Suprapubic skin (tissue), 4 donors: ENCODE measurements around the gene NEK6. TPM values are rescaled to one million over a fixed set of nuclear protein-coding genes. Genes with fewer than 3 reads are reported as not detected.

ENCODE experiments used
- DNase-seq, 2 donors: peaks; one replicate each; pipeline ENCODE4 v3.0.0-alpha.2; 2019; ENCODE audit warnings: low spot score in 2 of 2
- H3K27ac ChIP-seq: fragments of 200-600 bp; sonication (generic); one replicate; pipeline ENCODE4 v1.5.1; 2019
- H3K27me3 ChIP-seq: fragments of 200-600 bp; sonication (generic); one replicate; pipeline ENCODE4 v1.5.1; 2019
- H3K36me3 ChIP-seq: fragments of 200-600 bp; sonication (generic); one replicate; pipeline ENCODE4 v1.5.1; 2019
- H3K4me1 ChIP-seq: fragments of 200-600 bp; sonication (generic); one replicate; pipeline ENCODE4 v1.5.1; 2019
- H3K4me3 ChIP-seq: fragments of 200-600 bp; sonication (generic); one replicate; pipeline ENCODE4 v1.5.1; 2019; ENCODE audit warnings: mild to moderate bottlenecking
- H3K9me3 ChIP-seq: fragments of 200-600 bp; sonication (generic); one replicate; pipeline ENCODE4 v1.5.1; 2019
- EP300 ChIP-seq: sonication (generic); formaldehyde crosslinking; IDR thresholded peaks from one replicate; pipeline ENCODE4 v1.6.1; 2017; ENCODE audit warnings: antibody characterized with exemption
- POLR2A ChIP-seq, 2 donors: fragments of 450-650 bp; IDR thresholded peaks; one replicate each; pipeline ENCODE4 v1.6.1; 2017; ENCODE audit warnings: antibody characterized with exemption in 2 of 2, mild to moderate bottlenecking in 2 of 2, moderate library complexity in 2 of 2
- POLR2AphosphoS5 ChIP-seq, 3 donors: sonication (generic); formaldehyde crosslinking; IDR thresholded peaks; one replicate each; pipeline ENCODE4 v1.6.1; 2017; ENCODE audit warnings: antibody characterized with exemption in 3 of 3
- WGBS: methylation state at CpG from one replicate; pipeline ENCODE4 v1.1.5; 2018; 5-methylcytosine and 5-hydroxymethylcytosine counted together
- total RNA-seq, 4 donors: library from RNA; depleted of rRNA; stranded (reverse); fragments of >200 nt; gene quantifications; one replicate each; pipeline ENCODE4 v1.1.0, GENCODE V29; 2016
- TF ChIP-seq, protein P1 (sequence below), 2 donors: fragments of 200-600 bp in 1 of 2; fragments of 450-650 bp in 1 of 2; sonication (generic) in 1 of 2; IDR thresholded peaks; one replicate each; pipeline ENCODE4 v1.5.1; 2016 to 2019; ENCODE audit warnings: antibody characterized with exemption in 2 of 2, mild to moderate bottlenecking in 1 of 2, moderate library complexity in 1 of 2

Gene NEK6
- total RNA-seq, 4 donors from 2014 or later, result 5.4 to 17.5 (median 10.6) TPM

DNA sequence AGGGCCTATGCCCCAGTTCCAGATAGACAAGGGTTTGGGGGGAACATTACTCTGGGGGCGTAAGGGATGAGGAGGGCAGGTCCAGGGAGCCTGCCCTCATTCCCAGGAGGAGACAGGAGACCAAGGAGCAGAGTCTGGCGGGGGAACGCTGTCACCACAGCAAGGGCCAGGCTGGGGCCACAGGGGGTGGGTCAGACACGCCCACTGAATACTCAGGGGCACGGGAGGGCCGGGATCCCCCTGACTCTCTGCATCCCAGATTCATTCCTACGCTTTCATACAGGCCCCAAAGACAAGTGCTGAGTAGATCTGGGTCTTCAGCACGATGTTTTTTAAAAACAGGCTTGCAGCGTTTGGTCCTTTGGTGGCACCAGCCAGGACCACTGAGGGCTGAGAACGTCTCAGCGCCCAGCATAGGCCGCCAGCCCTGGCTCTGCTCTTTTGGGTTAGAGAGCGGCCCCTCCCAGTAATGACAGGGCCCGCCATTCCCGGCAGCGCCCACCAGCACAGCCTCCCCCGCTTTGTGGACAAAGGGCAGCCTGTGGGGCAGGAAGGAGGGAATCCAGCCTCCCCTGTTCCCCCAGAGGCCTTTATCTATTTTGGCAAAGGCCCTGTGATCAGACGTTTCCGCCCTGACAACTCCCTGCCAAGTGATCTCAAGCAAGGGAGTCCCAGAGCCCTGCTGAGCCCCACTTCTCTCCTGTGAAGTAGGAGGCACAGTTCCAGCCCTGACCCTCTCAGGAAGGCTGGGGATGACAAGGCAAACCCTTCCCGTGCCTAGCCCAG lies 24.9 kb downstream of the NEK6 start:
- TF ChIP-seq POLR2A (IDR thresholded peaks at IDR 0.05) (no peak), POLR2AphosphoS5 (IDR thresholded peaks at IDR 0.05) (peak in 1 of 3 donors; percentile 59), EP300 (no peak)
- H3K27me3 ChIP-seq, result no peaks in the 10 kb centered on the region
- peak overlapping the region; percentile 75 for H3K27ac ChIP-seq
- peak in 1 of 2 donors; percentile 77 for DNase-seq
- no peak overlapping the region for H3K4me3 ChIP-seq
- H3K9me3 ChIP-seq, result no peaks in the 10 kb centered on the region
- peaks cover 79% of the 10 kb centered on the region for H3K4me1 ChIP-seq
- H3K36me3 ChIP-seq, result peaks cover 4% of the 10 kb centered on the region
- WGBS, result 26% methylated on average over 20 of the region's 20 CpGs

DNA sequence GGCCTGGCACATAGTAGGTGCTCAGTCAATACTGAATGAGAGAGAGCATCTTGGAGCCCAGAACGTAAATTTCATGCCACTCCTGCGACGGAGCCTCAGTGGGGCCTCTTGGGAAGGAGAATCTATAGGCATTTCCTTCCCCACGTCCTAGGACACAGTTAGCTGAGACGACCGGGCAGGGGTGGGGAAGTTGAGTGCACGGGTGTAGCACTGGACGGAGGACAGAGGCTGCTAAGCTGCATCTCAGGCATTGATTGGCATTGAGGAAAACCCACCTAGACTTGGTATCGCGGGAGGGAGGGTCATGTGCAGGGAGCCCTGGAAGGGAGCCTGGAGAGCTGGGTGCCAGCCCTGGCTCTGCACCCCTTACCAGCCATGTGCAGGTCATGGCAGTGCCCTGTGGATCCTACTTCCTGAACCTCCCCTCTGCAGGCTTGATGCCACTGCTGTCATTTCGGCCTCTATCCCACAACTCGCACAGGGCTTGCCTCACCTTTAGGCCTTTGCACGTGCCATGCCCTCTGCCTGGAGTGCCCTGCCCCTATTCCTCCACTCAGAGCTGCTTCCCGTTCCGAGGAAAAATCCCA lies 25.6 kb downstream of the NEK6 start:
- Histone ChIP-seq H3K4me3 (no peak overlapping the region), H3K4me1 (peaks cover 79% of the 10 kb centered on the region), H3K9me3 (no peaks in the 10 kb centered on the region), H3K36me3 (peaks cover 4% of the 10 kb centered on the region), H3K27me3 (no peaks in the 10 kb centered on the region), H3K27ac (peak overlapping the region; percentile 75)
- no peak for DNase-seq
- WGBS, result 79% methylated on average over 13 of the region's 15 CpGs
- TF ChIP-seq EP300, result no peak
- no peak for TF ChIP-seq POLR2A (IDR thresholded peaks at IDR 0.05)
- TF ChIP-seq, protein P1, sequence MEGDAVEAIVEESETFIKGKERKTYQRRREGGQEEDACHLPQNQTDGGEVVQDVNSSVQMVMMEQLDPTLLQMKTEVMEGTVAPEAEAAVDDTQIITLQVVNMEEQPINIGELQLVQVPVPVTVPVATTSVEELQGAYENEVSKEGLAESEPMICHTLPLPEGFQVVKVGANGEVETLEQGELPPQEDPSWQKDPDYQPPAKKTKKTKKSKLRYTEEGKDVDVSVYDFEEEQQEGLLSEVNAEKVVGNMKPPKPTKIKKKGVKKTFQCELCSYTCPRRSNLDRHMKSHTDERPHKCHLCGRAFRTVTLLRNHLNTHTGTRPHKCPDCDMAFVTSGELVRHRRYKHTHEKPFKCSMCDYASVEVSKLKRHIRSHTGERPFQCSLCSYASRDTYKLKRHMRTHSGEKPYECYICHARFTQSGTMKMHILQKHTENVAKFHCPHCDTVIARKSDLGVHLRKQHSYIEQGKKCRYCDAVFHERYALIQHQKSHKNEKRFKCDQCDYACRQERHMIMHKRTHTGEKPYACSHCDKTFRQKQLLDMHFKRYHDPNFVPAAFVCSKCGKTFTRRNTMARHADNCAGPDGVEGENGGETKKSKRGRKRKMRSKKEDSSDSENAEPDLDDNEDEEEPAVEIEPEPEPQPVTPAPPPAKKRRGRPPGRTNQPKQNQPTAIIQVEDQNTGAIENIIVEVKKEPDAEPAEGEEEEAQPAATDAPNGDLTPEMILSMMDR (IDR thresholded peaks at IDR 0.05), result no peak
- TF ChIP-seq POLR2AphosphoS5 (IDR thresholded peaks at IDR 0.05), result no peak

GRCh38 chr9:124284237-124284831 lies 26.6 kb downstream of the NEK6 start:
- no peaks in the 10 kb centered on the region for H3K9me3 ChIP-seq
- H3K4me1 ChIP-seq, result peaks cover 69% of the 10 kb centered on the region
- TF ChIP-seq, protein P1 (IDR thresholded peaks at IDR 0.05), result no peak
- no peak for TF ChIP-seq POLR2A (IDR thresholded peaks at IDR 0.05)
- no peak for TF ChIP-seq POLR2AphosphoS5 (IDR thresholded peaks at IDR 0.05)
- TF ChIP-seq EP300, result no peak
- H3K36me3 ChIP-seq, result peaks cover 4% of the 10 kb centered on the region
- H3K4me3 ChIP-seq, result no peak overlapping the region
- H3K27me3 ChIP-seq, result no peaks in the 10 kb centered on the region
- H3K27ac ChIP-seq, result peak overlapping the region; percentile 76
- DNase-seq, result no peak
- whole genome bisulfite sequencing, result 79% methylated on average over 18 of the region's 18 CpGs

DNA sequence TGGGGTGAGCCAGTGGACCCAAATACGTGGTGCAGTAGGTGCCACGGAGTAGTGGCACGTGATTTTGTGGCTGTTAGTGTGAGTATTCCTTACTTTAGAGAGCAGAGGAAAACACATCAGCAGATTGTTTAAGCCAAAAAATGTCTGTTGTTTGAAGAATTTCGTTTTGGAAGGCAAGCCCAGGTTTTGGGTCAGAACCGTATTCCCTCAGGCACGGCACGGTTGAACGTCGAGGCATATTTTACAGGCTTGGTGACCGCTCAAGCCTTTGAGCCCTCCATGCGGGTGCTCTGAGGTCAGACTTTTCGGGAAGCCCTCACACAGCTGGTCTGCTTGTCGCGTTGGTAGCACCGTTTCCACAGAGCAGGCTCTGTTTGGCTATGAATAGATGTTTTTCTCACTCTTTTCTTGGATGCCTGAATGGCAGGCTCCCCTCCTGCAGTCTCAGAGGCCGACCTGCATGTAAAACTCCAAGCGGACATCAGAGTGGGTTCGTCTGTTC lies 27.2 kb downstream of the NEK6 start:
- Histone ChIP-seq H3K27ac (peak overlapping the region; percentile 76), H3K4me1 (peaks cover 64% of the 10 kb centered on the region), H3K9me3 (no peaks in the 10 kb centered on the region), H3K4me3 (no peak overlapping the region), H3K27me3 (no peaks in the 10 kb centered on the region), H3K36me3 (peaks cover 4% of the 10 kb centered on the region)
- DNase-seq, result no peak
- TF ChIP-seq, protein P1 (IDR thresholded peaks at IDR 0.05), result no peak
- TF ChIP-seq POLR2A (IDR thresholded peaks at IDR 0.05) (no peak), POLR2AphosphoS5 (IDR thresholded peaks at IDR 0.05) (no peak), EP300 (no peak)
- 72% methylated on average over 13 of the region's 18 CpGs for WGBS

DNA sequence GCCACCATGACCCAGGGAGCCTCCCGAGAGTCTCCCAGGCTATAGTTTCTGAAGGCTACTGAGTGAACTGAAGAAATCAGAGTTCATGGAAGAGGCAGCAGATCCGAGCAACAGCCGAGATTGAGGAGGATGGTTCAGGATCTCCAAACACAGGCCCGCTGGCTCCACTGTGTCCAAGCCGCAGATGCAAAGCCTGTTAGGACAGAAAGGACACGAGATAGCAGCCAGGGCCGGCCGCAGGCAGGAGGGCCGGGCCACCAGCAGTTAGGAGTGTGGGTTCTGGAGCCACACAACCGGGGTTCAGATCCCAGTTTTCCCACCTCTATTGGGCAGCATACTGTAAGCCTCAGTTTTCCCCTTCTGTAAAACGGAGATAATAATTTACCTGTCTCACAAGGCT lies 27.7 kb downstream of the NEK6 start:
- no peak overlapping the region for H3K4me3 ChIP-seq
- H3K27me3 ChIP-seq, result no peaks in the 10 kb centered on the region
- peaks cover 4% of the 10 kb centered on the region for H3K36me3 ChIP-seq
- no peak for DNase-seq
- TF ChIP-seq POLR2A (IDR thresholded peaks at IDR 0.05) (no peak), EP300 (no peak), POLR2AphosphoS5 (IDR thresholded peaks at IDR 0.05) (no peak)
- TF ChIP-seq, protein P1 (IDR thresholded peaks at IDR 0.05), result no peak
- peaks cover 61% of the 10 kb centered on the region for H3K4me1 ChIP-seq
- 76% methylated on average over 11 of the region's 11 CpGs for WGBS
- no peaks in the 10 kb centered on the region for H3K9me3 ChIP-seq
- H3K27ac ChIP-seq, result peak overlapping the region; percentile 76
